Measurements from ENCODE around the gene RASGEF1B.
"Not testable (repeated sequence)": the region's sequence is repeated elsewhere in the genome, so short reads cannot be mapped to it uniquely, and the experiment has no call there.

Gene RASGEF1B

GRCh38 chr4:81499840-81500239, 28.1 kb upstream of the RASGEF1B start:
- no peak overlapping the region for H3K27ac ChIP-seq
- no peak for DNase-seq (ENCODE audit: low read depth, low spot score)

- DNase-seq (ENCODE audit: low read depth, low spot score), result no peak
Measured at GRCh38 chr4:81498551-81499099, 26.9 kb upstream of the RASGEF1B start.

GRCh38 chr4:81498046-81498445, 26.3 kb upstream of the RASGEF1B start:
- no peak for DNase-seq (ENCODE audit: low read depth, low spot score)
- H3K27ac ChIP-seq, result no peak overlapping the region

More at GRCh38 chr4:81498551-81499099, 26.9 kb upstream of the RASGEF1B start:
- no peak overlapping the region for H3K27ac ChIP-seq

- H3K27ac ChIP-seq, result no peak overlapping the region
- no peak for DNase-seq (ENCODE audit: low read depth, low spot score)
Measured at GRCh38 chr4:81495345-81495744, 23.6 kb upstream of the RASGEF1B start.

- no peak for DNase-seq (ENCODE audit: low read depth, low spot score)
- no peak overlapping the region for H3K27ac ChIP-seq
Measured at GRCh38 chr4:81494031-81494431, 22.3 kb upstream of the RASGEF1B start.

GRCh38 chr4:81492606-81493230, 21.0 kb upstream of the RASGEF1B start:
- DNase-seq (ENCODE audit: low read depth, low spot score), result no peak
- peak overlapping the region; percentile 1 for H3K27ac ChIP-seq

GRCh38 chr4:81491943-81492342, 20.2 kb upstream of the RASGEF1B start:
- no peak for DNase-seq (ENCODE audit: low read depth, low spot score)
- peak overlapping the region; percentile 1 for H3K27ac ChIP-seq

- no peak for DNase-seq (ENCODE audit: low read depth, low spot score)
- H3K27ac ChIP-seq, result no peak overlapping the region
Measured at GRCh38 chr4:81490403-81491160, 18.9 kb upstream of the RASGEF1B start.

- peak overlapping the region; percentile 7 for H3K27ac ChIP-seq
- no peak for DNase-seq (ENCODE audit: low read depth, low spot score)
Measured at GRCh38 chr4:81486502-81486901, 14.8 kb upstream of the RASGEF1B start.

GRCh38 chr4:81485310-81485980, 13.7 kb upstream of the RASGEF1B start:
- DNase-seq (ENCODE audit: low read depth, low spot score), result no peak
- H3K27ac ChIP-seq, result no peak overlapping the region

- DNase-seq (ENCODE audit: low read depth, low spot score), result no peak
- H3K27ac ChIP-seq, result no peak overlapping the region
Measured at GRCh38 chr4:81482326-81482725, 10.6 kb upstream of the RASGEF1B start.

GRCh38 chr4:81481151-81481550, 9.4 kb upstream of the RASGEF1B start:
- no peak overlapping the region for H3K27ac ChIP-seq
- no peak for DNase-seq (ENCODE audit: low read depth, low spot score)

- DNase-seq (ENCODE audit: low read depth, low spot score); H3K27ac ChIP-seq: not testable (repeated sequence)
Measured at GRCh38 chr4:81479573-81479972, 7.9 kb upstream of the RASGEF1B start.

- DNase-seq (ENCODE audit: low read depth, low spot score), result peak; percentile 73
- H3K27ac ChIP-seq, result not testable (repeated sequence)
Measured at GRCh38 chr4:81473331-81474265, 1.9 kb upstream of the RASGEF1B start.

GRCh38 chr4:81472281-81473182, 825 bp upstream of the RASGEF1B start:
- peak overlapping the region; percentile 65 for H3K27ac ChIP-seq
- no peak for DNase-seq (ENCODE audit: low read depth, low spot score)

GRCh38 chr4:81471298-81471587, 464 bp downstream of the RASGEF1B start:
- no peak for DNase-seq (ENCODE audit: low read depth, low spot score)
- H3K27ac ChIP-seq, result peak overlapping the region; percentile 65

GRCh38 chr4:81470456-81471297, 1.0 kb downstream of the RASGEF1B start:
- H3K27ac ChIP-seq, result peak overlapping the region; percentile 65
- DNase-seq (ENCODE audit: low read depth, low spot score), result no peak

GRCh38 chr4:81469781-81470455, 1.8 kb downstream of the RASGEF1B start:
- no peak for DNase-seq (ENCODE audit: low read depth, low spot score)
- peak overlapping the region; percentile 65 for H3K27ac ChIP-seq

Measured in epithelial cell of prostate (primary cell).